ENCODE results near the gene C1orf198. TPM values are rescaled to one million over a fixed set of nuclear protein-coding genes. Genes with fewer than 3 reads are reported as not detected.

The C1orf198 gene
- total and polyA plus RNA-seq, 11 donors: 23.1 to 145 (median 63.8) TPM

DNA sequence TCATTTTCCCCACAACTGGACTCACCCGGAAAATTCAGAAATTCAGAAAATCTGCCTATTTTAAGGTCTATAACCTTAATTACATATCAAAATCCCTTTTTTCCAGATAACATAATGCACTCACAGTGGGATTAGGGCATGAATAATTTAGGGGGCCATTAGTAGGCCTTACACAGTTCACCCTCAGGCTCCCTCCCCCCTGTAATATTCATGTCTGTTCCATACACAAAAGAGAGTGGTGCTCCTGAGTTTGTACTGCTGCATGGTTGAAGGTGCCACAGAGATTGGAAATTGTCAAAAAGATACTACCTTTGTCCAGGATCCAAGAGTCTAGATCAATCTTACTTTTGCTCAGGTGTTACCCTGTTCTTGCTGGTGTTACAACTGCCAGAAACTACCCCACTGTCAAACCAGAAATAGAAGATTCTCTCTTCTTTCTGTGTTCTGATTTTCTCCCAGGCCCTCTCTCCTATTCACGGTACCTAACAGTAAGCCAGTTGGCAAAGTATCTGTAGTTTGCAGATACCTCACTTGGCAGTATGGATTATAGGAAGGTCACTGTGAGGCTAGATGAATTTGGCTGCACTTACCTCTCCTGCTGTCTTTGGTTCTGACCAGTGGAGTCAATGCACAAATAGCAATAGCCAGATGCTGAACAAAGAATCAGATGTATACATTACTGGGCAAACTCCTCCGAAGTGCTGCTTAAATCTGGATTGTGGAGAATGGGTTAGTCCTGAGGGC is 53.2 kb downstream of the C1orf198 start:
- 57 to 71% (median 59%) methylated on average over 3 of the region's 3 CpGs for WGBS, 4 donors
- intact Hi-C loops (cut with DNase I): loop anchor here in 1 of 10 donors (5.0 kb wide), 1 partner anchor 37 kb away; no protein-coding TSS in a partner anchor
- TF ChIP-seq POLR2A (IDR thresholded peaks at IDR 0.05): no peak
- TF ChIP-seq, protein P1, sequence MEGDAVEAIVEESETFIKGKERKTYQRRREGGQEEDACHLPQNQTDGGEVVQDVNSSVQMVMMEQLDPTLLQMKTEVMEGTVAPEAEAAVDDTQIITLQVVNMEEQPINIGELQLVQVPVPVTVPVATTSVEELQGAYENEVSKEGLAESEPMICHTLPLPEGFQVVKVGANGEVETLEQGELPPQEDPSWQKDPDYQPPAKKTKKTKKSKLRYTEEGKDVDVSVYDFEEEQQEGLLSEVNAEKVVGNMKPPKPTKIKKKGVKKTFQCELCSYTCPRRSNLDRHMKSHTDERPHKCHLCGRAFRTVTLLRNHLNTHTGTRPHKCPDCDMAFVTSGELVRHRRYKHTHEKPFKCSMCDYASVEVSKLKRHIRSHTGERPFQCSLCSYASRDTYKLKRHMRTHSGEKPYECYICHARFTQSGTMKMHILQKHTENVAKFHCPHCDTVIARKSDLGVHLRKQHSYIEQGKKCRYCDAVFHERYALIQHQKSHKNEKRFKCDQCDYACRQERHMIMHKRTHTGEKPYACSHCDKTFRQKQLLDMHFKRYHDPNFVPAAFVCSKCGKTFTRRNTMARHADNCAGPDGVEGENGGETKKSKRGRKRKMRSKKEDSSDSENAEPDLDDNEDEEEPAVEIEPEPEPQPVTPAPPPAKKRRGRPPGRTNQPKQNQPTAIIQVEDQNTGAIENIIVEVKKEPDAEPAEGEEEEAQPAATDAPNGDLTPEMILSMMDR (IDR thresholded peaks at IDR 0.05): no peak

DNA sequence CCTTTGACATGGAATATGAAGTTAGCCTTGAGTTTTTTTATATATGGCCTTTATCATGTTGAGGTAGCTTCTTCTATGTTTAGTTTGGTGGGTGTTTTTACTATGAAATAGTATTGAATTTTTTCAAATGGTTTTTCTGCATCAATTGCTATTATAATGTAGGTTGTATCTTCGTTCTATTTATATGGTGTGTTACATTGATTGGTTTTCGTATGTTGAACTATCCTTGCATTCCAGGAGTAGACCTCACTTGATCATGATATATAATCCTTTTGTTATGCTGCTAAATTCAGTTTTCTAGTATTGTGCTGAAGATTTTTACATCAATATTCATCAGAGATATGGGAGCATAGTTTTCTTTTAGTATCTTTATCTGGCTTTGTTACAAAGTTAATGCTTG is 55.8 kb downstream of the C1orf198 start:
- 90 to 98% (median 94%) methylated on average over 2 of the region's 2 CpGs for WGBS, 4 donors
- no peak for ATAC-seq
- intact Hi-C loops (cut with DNase I): no loop called here

More for the DNA sequence above, 53.2 kb downstream of the C1orf198 start:
- ATAC-seq (peak; percentile 63 to 90 (median 88)), DNase-seq (no peak)
- peaks cover 0 to 16% (median 7%) of the 10 kb centered on the region in 12 donors for H3K9me3 ChIP-seq
- H3K27ac ChIP-seq: peak overlapping the region in 4 of 12 donors; percentile 35 to 50 (median 39)
- H3K4me3 ChIP-seq: no peak overlapping the region
- no peaks in the 10 kb centered on the region for H3K27me3 ChIP-seq
- peaks cover 0 to 23% (median 1%) of the 10 kb centered on the region in 12 donors for H3K4me1 ChIP-seq
- H3K36me3 ChIP-seq: no peaks in the 10 kb centered on the region

DNA sequence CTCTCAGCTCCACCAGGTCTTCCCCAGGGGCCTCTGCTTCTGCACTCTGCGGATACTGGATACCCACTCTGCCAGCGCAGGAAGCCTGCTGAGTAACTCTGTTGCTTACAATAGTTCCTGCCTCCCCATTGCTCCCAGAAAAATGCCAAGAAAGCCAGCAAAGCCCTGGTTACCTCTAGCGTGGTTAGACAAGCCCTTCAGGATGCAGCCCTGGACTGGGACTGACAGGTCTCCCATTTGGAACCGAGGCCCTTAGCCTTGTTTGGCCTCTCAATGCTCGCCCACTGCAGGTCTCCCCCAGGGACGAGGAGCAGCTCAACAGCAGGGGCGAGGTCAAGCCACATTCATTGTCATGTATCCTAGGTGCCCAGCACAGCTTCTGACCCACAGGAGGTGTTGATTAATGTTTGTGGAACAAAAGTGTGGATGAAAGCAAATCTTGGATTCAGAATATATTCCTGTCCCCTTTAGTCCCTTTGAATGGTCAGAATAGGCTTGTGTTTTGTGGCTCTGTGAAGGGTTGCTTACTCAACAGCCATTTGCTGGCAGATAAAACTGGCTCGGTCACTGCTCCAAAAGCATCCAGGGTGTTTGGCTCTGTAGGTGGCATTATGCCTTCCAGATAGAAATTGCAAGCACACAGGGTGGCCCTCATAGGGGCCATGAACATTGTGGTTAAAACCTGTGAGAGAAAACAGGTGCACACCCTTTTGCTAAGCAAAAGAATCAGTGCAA is 58.9 kb downstream of the C1orf198 start:
- H3K27me3 ChIP-seq: no peaks in the 10 kb centered on the region
- no peaks in the 10 kb centered on the region for H3K36me3 ChIP-seq
- intact Hi-C loops (cut with DNase I): loop anchor here in 6 of 10 donors (5.0 to 10.0 kb wide), 2 partner anchors 55 to 58 kb away; partner anchors contain the start of gene C1orf198 (in 6 of the 6)
- peaks cover 0 to 27% (median 9%) of the 10 kb centered on the region in 12 donors for H3K4me1 ChIP-seq
- H3K9me3 ChIP-seq: peaks cover 0 to 16% (median 7%) of the 10 kb centered on the region in 12 donors
- peak in 1 of 5 donors; percentile 0 for DNase-seq
- H3K4me3 ChIP-seq: no peak overlapping the region
- TF ChIP-seq, protein P1 (IDR thresholded peaks at IDR 0.05): no peak
- TF ChIP-seq POLR2A (IDR thresholded peaks at IDR 0.05): no peak
- no peak overlapping the region for H3K27ac ChIP-seq
- ATAC-seq: no peak
- WGBS, 4 donors: 75 to 88% (median 86%) methylated on average over 6 to 8 of the region's 8 CpGs

More for the DNA sequence above, 55.8 kb downstream of the C1orf198 start:
- H3K4me3 ChIP-seq: no peak overlapping the region
- no peaks in the 10 kb centered on the region for H3K27me3 ChIP-seq
- TF ChIP-seq POLR2A (IDR thresholded peaks at IDR 0.05): no peak
- TF ChIP-seq, protein P1 (IDR thresholded peaks at IDR 0.05): no peak
- H3K27ac ChIP-seq: no peak overlapping the region
- peaks cover 0 to 16% (median 7%) of the 10 kb centered on the region in 12 donors for H3K9me3 ChIP-seq
- no peak for DNase-seq
- H3K36me3 ChIP-seq: no peaks in the 10 kb centered on the region
- peaks cover 0 to 32% (median 10%) of the 10 kb centered on the region in 12 donors for H3K4me1 ChIP-seq

Measured in heart left ventricle (tissue), 16 donors.